Liver (tissue), 9 donors: Measurements from ENCODE around the gene MEP1A. TPM values are rescaled to one million over a fixed set of nuclear protein-coding genes. Genes with fewer than 3 reads are reported as not detected.
"Not testable (repeated sequence)": the region's sequence is repeated elsewhere in the genome, so short reads cannot be mapped to it uniquely, and the experiment has no call there.

Experiments
- DNase-seq: peaks from one replicate; pipeline ENCODE4 v3.0.0-alpha.2; 2017; ENCODE audit warnings: low spot score
- H3K27ac ChIP-seq, 2 donors: one replicate each; pipeline ENCODE4 v1.7.0; 2013; ENCODE audit warnings: inconsistent platforms in 2 of 2, low read length in 2 of 2, control low read depth in 1 of 2, low read depth in 1 of 2, mild to moderate bottlenecking in 1 of 2
- H3K27me3 ChIP-seq, 4 donors: one replicate each; pipeline versions ENCODE4 v1.6.1 to v1.7.0; 2013; ENCODE audit warnings: low read length in 3 of 4, inconsistent platforms in 1 of 4, mild to moderate bottlenecking in 1 of 4, moderate library complexity in 1 of 4; ENCODE audit not compliant: control insufficient read depth in 4 of 4, insufficient read depth in 4 of 4
- H3K36me3 ChIP-seq, 4 donors: one replicate each; pipeline versions ENCODE4 v1.6.1 to v1.7.0; 2013; ENCODE audit warnings: low read length in 3 of 4, mild to moderate bottlenecking in 3 of 4, low read depth in 1 of 4, moderate library complexity in 1 of 4; ENCODE audit not compliant: control insufficient read depth in 4 of 4, insufficient read depth in 3 of 4
- H3K4me1 ChIP-seq, 4 donors: one replicate each; pipeline versions ENCODE4 v1.6.1 to v1.7.0; 2013; ENCODE audit warnings: low read length in 3 of 4, mild to moderate bottlenecking in 3 of 4, moderate library complexity in 1 of 4; ENCODE audit not compliant: control insufficient read depth in 4 of 4, insufficient read depth in 4 of 4
- H3K4me3 ChIP-seq, 3 donors: one replicate each; pipeline versions ENCODE4 v1.6.1 to v1.7.0; 2013; ENCODE audit warnings: low read length in 3 of 3, control low read depth in 1 of 3, low read depth in 1 of 3, mild to moderate bottlenecking in 1 of 3
- H3K9ac ChIP-seq, 2 donors: one replicate each; pipeline ENCODE4 v1.7.0; 2013; ENCODE audit warnings: low read length in 2 of 2, mild to moderate bottlenecking in 2 of 2, moderate library complexity in 2 of 2, control low read depth in 1 of 2, low read depth in 1 of 2
- H3K9me3 ChIP-seq, 4 donors: one replicate each; pipeline versions ENCODE4 v1.6.1 to v1.7.0; 2013; ENCODE audit warnings: low read length in 3 of 4; ENCODE audit not compliant: control insufficient read depth in 4 of 4
- CTCF ChIP-seq: fragments of 150-350 bp; IDR thresholded peaks from 2 replicates; pipeline ENCODE4 v1.5.1; 2017; ENCODE audit warnings: improper control_type of control experiment, low read depth, low read length; ENCODE audit not compliant: missing input control
- FOXA2 ChIP-seq: IDR thresholded peaks from 2 replicates; pipeline ENCODE4 v1.6.1; 2016; ENCODE audit warnings: antibody characterized with exemption
- HNF4A ChIP-seq, 2 donors: conservative IDR thresholded peaks; 2 replicates each; pipeline ENCODE4 v1.6.1; 2016; ENCODE audit warnings: antibody characterized with exemption in 2 of 2, mild to moderate bottlenecking in 2 of 2
- JUND ChIP-seq, 2 donors: IDR thresholded peaks; 2 replicates each; pipeline ENCODE4 v1.6.1; 2016; ENCODE audit warnings: antibody characterized with exemption in 2 of 2
- NR2F2 ChIP-seq: IDR thresholded peaks from 2 replicates; pipeline ENCODE4 v1.6.1; 2016; ENCODE audit warnings: antibody characterized with exemption
- RAD21 ChIP-seq, 2 donors: IDR thresholded peaks; 2 replicates each; pipeline ENCODE4 v1.6.1; 2016; ENCODE audit warnings: antibody characterized with exemption in 2 of 2, mild to moderate bottlenecking in 2 of 2
- RXRA ChIP-seq, 2 donors: IDR thresholded peaks; 2 replicates each; pipeline ENCODE4 v1.6.1; 2017 to 2018; ENCODE audit warnings: antibody characterized with exemption in 2 of 2, mild to moderate bottlenecking in 1 of 2
- SP1 ChIP-seq: IDR thresholded peaks from 2 replicates; pipeline ENCODE4 v1.6.1; 2018; ENCODE audit warnings: antibody characterized with exemption, mild to moderate bottlenecking
- TAF1 ChIP-seq: conservative IDR thresholded peaks from 2 replicates; pipeline ENCODE4 v1.6.1; 2016; ENCODE audit warnings: antibody characterized with exemption, mild to moderate bottlenecking
- WGBS: extraction: QIAGEN DNeasy Blood & Tissue Kit; methylation state at CpG from one replicate; pipeline ENCODE4 v1.1.7; 2013; 5-methylcytosine and 5-hydroxymethylcytosine counted together
- polyA plus RNA-seq, 2 donors: library from polyadenylated mRNA; stranded (reverse) in 1 of 2; unstranded in 1 of 2; fragments of 200-250 nt in 1 of 2; fragments of >200 nt in 1 of 2; fragmentation: Nextera tagmentation in 1 of 2; extraction: Ambion mirVana in 1 of 2; gene quantifications; one replicate each; pipeline versions ENCODE4 v1.2.1 to v1.2.3, GENCODE V29; 2013 to 2015
- total RNA-seq, 2 donors: library from RNA; depleted of rRNA; stranded (reverse); fragments of >200 nt; gene quantifications; one replicate each; pipeline ENCODE4 v1.2.3, GENCODE V29; 2014
- TF ChIP-seq, protein P1 (sequence below): IDR thresholded peaks from 2 replicates; pipeline ENCODE4 v1.6.1; 2016; ENCODE audit warnings: antibody characterized with exemption
- TF ChIP-seq, protein P2 (sequence below): IDR thresholded peaks from 2 replicates; pipeline ENCODE4 v1.6.1; 2016; ENCODE audit warnings: antibody characterized with exemption, mild to moderate bottlenecking
- donor health status: healthy.
- donor health status: healthy.
- donor health status: healthy.
- donor health status: healthy.
- donor health status: healthy.

The MEP1A gene, protein sequence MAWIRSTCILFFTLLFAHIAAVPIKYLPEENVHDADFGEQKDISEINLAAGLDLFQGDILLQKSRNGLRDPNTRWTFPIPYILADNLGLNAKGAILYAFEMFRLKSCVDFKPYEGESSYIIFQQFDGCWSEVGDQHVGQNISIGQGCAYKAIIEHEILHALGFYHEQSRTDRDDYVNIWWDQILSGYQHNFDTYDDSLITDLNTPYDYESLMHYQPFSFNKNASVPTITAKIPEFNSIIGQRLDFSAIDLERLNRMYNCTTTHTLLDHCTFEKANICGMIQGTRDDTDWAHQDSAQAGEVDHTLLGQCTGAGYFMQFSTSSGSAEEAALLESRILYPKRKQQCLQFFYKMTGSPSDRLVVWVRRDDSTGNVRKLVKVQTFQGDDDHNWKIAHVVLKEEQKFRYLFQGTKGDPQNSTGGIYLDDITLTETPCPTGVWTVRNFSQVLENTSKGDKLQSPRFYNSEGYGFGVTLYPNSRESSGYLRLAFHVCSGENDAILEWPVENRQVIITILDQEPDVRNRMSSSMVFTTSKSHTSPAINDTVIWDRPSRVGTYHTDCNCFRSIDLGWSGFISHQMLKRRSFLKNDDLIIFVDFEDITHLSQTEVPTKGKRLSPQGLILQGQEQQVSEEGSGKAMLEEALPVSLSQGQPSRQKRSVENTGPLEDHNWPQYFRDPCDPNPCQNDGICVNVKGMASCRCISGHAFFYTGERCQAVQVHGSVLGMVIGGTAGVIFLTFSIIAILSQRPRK
- total RNA-seq (1 to 10 TPM in 1 of 2 donors, not detected in 1; 1.8 TPM), polyA plus RNA-seq (under 1 TPM; 0.01 to 0.08 TPM)

DNA sequence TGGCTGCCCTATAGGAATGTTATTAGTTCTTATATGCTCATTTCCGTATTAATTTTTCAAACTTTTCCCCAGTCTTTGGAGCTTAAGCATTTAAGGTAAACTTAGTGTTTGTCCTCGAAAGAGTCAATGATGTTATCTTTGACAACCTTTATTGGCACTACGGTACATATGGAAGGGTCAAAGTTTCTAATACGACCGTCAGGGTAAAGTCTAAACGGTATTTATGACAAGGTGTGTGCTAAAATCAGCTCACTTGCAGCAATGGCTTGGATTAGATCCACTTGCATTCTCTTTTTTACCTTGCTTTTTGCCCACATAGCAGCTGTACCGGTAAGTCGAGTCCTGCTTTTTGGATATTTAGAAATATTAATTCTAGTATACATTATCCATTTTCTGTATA, at the start of gene MEP1A:
Gene MEP1A (plus strand): TSS at position 252 of the 400 bp plus-strand sequence. CDS start 10 bp downstream, at position 262.
- Histone ChIP-seq H3K9me3 (no peaks in the 10 kb centered on the region), H3K36me3 (no peaks in the 10 kb centered on the region), H3K27ac (no peak within 1 kb of the TSS), H3K4me1 (no peaks in the 10 kb centered on the region), H3K9ac (no peak within 1 kb of the TSS), H3K27me3 (no peaks in the 10 kb centered on the region), H3K4me3 (no peak within 1 kb of the TSS)
- TF ChIP-seq SP1: no peak
- TF ChIP-seq JUND (IDR thresholded peaks at IDR 0.05): no peak
- TF ChIP-seq HNF4A (conservative IDR thresholded peaks at IDR 0.05): peak; percentile 10 to 59
- DNase-seq: no peak
- 39% methylated on average over 8 of the region's 8 CpGs for WGBS

GRCh38 chr6:46743425-46744158, 49.6 kb upstream of the MEP1A start:
- H3K4me1 ChIP-seq: no peaks in the 10 kb centered on the region
- WGBS: 27% methylated on average over 1 of the region's 1 CpG
- H3K27ac ChIP-seq: no peak overlapping the region
- no peaks in the 10 kb centered on the region for H3K9me3 ChIP-seq
- H3K36me3 ChIP-seq: no peaks in the 10 kb centered on the region
- no peaks in the 10 kb centered on the region for H3K27me3 ChIP-seq
- H3K4me3 ChIP-seq: no peak overlapping the region
- H3K9ac ChIP-seq: no peak overlapping the region
- TF ChIP-seq, protein P1, sequence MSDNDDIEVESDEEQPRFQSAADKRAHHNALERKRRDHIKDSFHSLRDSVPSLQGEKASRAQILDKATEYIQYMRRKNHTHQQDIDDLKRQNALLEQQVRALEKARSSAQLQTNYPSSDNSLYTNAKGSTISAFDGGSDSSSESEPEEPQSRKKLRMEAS: no peak
- no peak for TF ChIP-seq TAF1
- TF ChIP-seq FOXA2: no peak
- TF ChIP-seq RXRA (IDR thresholded peaks at IDR 0.05): peak in 1 of 2 donors; percentile 6
- no peak for TF ChIP-seq RAD21 (IDR thresholded peaks at IDR 0.05)
- TF ChIP-seq, protein P2, sequence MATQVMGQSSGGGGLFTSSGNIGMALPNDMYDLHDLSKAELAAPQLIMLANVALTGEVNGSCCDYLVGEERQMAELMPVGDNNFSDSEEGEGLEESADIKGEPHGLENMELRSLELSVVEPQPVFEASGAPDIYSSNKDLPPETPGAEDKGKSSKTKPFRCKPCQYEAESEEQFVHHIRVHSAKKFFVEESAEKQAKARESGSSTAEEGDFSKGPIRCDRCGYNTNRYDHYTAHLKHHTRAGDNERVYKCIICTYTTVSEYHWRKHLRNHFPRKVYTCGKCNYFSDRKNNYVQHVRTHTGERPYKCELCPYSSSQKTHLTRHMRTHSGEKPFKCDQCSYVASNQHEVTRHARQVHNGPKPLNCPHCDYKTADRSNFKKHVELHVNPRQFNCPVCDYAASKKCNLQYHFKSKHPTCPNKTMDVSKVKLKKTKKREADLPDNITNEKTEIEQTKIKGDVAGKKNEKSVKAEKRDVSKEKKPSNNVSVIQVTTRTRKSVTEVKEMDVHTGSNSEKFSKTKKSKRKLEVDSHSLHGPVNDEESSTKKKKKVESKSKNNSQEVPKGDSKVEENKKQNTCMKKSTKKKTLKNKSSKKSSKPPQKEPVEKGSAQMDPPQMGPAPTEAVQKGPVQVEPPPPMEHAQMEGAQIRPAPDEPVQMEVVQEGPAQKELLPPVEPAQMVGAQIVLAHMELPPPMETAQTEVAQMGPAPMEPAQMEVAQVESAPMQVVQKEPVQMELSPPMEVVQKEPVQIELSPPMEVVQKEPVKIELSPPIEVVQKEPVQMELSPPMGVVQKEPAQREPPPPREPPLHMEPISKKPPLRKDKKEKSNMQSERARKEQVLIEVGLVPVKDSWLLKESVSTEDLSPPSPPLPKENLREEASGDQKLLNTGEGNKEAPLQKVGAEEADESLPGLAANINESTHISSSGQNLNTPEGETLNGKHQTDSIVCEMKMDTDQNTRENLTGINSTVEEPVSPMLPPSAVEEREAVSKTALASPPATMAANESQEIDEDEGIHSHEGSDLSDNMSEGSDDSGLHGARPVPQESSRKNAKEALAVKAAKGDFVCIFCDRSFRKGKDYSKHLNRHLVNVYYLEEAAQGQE: no peak
- TF ChIP-seq JUND (IDR thresholded peaks at IDR 0.05): no peak
- peak; percentile 33 to 61 for TF ChIP-seq HNF4A (conservative IDR thresholded peaks at IDR 0.05)
- TF ChIP-seq CTCF: no peak
- TF ChIP-seq NR2F2: no peak
- DNase-seq: no peak

GRCh38 chr6:46744159-46744725, 48.9 kb upstream of the MEP1A start:
- not testable (repeated sequence) for H3K27ac ChIP-seq, H3K27me3 ChIP-seq, H3K9me3 ChIP-seq, H3K9ac ChIP-seq, H3K36me3 ChIP-seq, H3K4me3 ChIP-seq, DNase-seq, H3K4me1 ChIP-seq
- WGBS: 91% methylated on average over 3 of the region's 3 CpGs
